ENCODE results near the gene NACC1. TPM values are rescaled to one million over a fixed set of nuclear protein-coding genes. Genes with fewer than 3 reads are reported as not detected.

NACC1 gene
- total and polyA plus RNA-seq, 2 donors (not counting 3 experiments of a cell fraction or from before 2014, with no cell fraction given) = 97.6 to 120 TPM

DNA sequence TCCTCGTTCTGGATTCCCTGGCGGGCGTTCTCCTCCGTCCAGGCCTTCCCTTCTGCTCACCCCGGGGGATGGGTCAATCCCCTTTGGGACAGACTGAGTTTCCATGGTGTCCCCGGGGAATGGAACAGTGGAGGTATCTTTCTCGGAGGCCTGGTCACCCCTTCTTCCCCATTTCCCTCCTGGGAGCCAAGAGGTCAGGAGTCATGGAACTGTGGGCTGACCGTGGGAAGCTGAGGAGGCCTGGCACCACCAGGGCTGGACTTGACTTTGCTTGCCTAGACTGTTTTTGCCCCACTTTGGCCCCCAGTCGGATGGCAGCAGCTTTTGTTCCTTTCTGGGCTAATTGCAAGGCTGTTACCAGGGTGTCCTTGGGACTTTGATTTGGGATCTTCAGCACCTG lies 2.0 kb downstream of the NACC1 start:
- Histone ChIP-seq H3K9ac (replicated peaks; ENCODE audit: extremely low read depth, insufficient read depth, low read length) (no peak overlapping the region), H3K79me2 (ENCODE audit: control insufficient read depth, insufficient read depth, low read length) (peaks cover 80% of the 10 kb centered on the region), H3K9me1 (replicated peaks; ENCODE audit: control insufficient read depth, extremely low read depth, insufficient read depth, low read length) (no peaks in the 10 kb centered on the region), H3K4me1 (ENCODE audit: control insufficient read depth, extremely low read depth, insufficient read depth, low read length) (peaks cover 13% of the 10 kb centered on the region), H3K9me3 (replicated peaks; ENCODE audit: control insufficient read depth, insufficient read depth, low read length) (no peaks in the 10 kb centered on the region), H2AFZ (ENCODE audit: low read depth, low read length) (no peak overlapping the region), H3K36me3 (ENCODE audit: control insufficient read depth in 2 of 2, extremely low read depth in 1 of 2, insufficient read depth in 2 of 2, low read length in 2 of 2) (peaks cover 0 to 7% of the 10 kb centered on the region in 2 experiments), H3K27me3 (ENCODE audit: control insufficient read depth in 2 of 2, insufficient read depth in 2 of 2, low read length in 2 of 2) (no peaks in the 10 kb centered on the region), H3K27ac (ENCODE audit: insufficient read depth, low read depth, low read length) (no peak overlapping the region), H3K4me2 (ENCODE audit: insufficient read depth, low read length) (no peak overlapping the region), H4K20me1 (replicated peaks; ENCODE audit: control insufficient read depth, extremely low read depth, insufficient read depth, low read length) (no peaks in the 10 kb centered on the region), H3K4me3 (replicated peaks in 1 of 3; ENCODE audit: insufficient read depth in 1 of 3, low read depth in 1 of 3, low read length in 3 of 3) (no peak overlapping the region)
- ChIA-PET CTCF (interaction anchor here (0.9 to 2.1 kb wide), 6 partner anchors 8 to 143 kb away, joined by 3 to 7 read pairs (median 4); partner anchors contain the start of genes IER2 and STX10), POLR2A (no interaction called here)
- no peak for DNase-seq (ENCODE audit: low read depth, low spot score)
- no peak for FAIRE-seq
- BruUV-seq (replicated peaks) = no TSS peak
- no peak for TF ChIP-seq MYC (IDR thresholded peaks at IDR 0.05; ENCODE audit: low read depth, low read length)
- dilution Hi-C loops (cut with MboI; ENCODE audit: extremely low pct_ligation_motif_present, low sequenced_read_pairs) = no loop called here
- intact Hi-C loops (cut with micrococcal nuclease) = no loop called here

DNA sequence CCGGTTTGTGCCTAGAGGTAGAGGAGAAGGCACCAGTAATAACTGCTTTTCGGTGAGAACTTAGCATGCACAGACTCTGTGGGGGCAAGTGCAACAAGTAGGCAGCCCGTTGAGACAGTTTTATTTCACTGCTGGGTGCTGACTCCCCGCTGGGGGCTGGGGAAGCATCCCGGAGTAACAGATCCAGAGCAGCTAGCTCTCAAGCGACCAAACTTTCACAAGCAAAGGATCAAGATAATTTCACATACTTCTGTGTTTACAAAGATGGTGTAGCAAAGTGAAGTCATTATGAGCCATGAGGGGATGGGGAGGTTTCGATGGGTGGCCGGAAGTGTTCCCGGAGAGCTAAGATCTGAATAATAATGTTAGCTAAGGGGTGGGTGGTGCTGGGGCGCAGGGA lies 2.8 kb downstream of the NACC1 start:
- ChIA-PET POLR2A (interaction anchor here (0.6 kb wide), 1 partner anchor 40 kb away, joined by 3 read pairs; no protein-coding TSS in a partner anchor), CTCF (interaction anchor here (1.5 to 2.1 kb wide), 2 partner anchors 12 to 30 kb away, joined by 4 to 7 read pairs; partner anchors contain the start of genes IER2 and STX10)
- Histone ChIP-seq H4K20me1 (replicated peaks; ENCODE audit: control insufficient read depth, extremely low read depth, insufficient read depth, low read length) (no peaks in the 10 kb centered on the region), H3K27me3 (ENCODE audit: control insufficient read depth in 2 of 2, insufficient read depth in 2 of 2, low read length in 2 of 2) (no peaks in the 10 kb centered on the region), H3K9me3 (replicated peaks; ENCODE audit: control insufficient read depth, insufficient read depth, low read length) (no peaks in the 10 kb centered on the region), H3K9ac (replicated peaks; ENCODE audit: extremely low read depth, insufficient read depth, low read length) (no peak overlapping the region), H3K9me1 (replicated peaks; ENCODE audit: control insufficient read depth, extremely low read depth, insufficient read depth, low read length) (no peaks in the 10 kb centered on the region), H3K4me3 (replicated peaks in 1 of 3; ENCODE audit: insufficient read depth in 1 of 3, low read depth in 1 of 3, low read length in 3 of 3) (no peak overlapping the region), H3K27ac (ENCODE audit: insufficient read depth, low read depth, low read length) (no peak overlapping the region), H3K4me1 (ENCODE audit: control insufficient read depth, extremely low read depth, insufficient read depth, low read length) (peaks cover 9% of the 10 kb centered on the region), H3K36me3 (ENCODE audit: control insufficient read depth in 2 of 2, extremely low read depth in 1 of 2, insufficient read depth in 2 of 2, low read length in 2 of 2) (peaks cover 0 to 7% of the 10 kb centered on the region in 2 experiments), H3K4me2 (ENCODE audit: insufficient read depth, low read length) (no peak overlapping the region), H2AFZ (ENCODE audit: low read depth, low read length) (no peak overlapping the region), H3K79me2 (ENCODE audit: control insufficient read depth, insufficient read depth, low read length) (peaks cover 76% of the 10 kb centered on the region)
- intact Hi-C loops (cut with micrococcal nuclease) = no loop called here
- no TSS peak for BruUV-seq (replicated peaks)
- TF ChIP-seq POLR2A (IDR thresholded peaks at IDR 0.05; ENCODE audit: low read depth, low read length) (no peak), FOS (IDR thresholded peaks at IDR 0.05; ENCODE audit: borderline replicate concordance, insufficient read depth, low read length) (no peak), MAX (IDR thresholded peaks at IDR 0.05; ENCODE audit: insufficient read depth, insufficient read length) (no peak), MYC (IDR thresholded peaks at IDR 0.05; ENCODE audit: low read depth, low read length) (no peak), JUN (IDR thresholded peaks at IDR 0.05; ENCODE audit: borderline replicate concordance, insufficient read depth, insufficient read length, low read depth) (no peak), EZH2 (IDR thresholded peaks at IDR 0.05; ENCODE audit: borderline replicate concordance, low read depth, low read length, severe bottlenecking) (no peak), POLR2AphosphoS5 (IDR thresholded peaks at IDR 0.05; ENCODE audit: insufficient read depth, low read depth, low read length) (no peak), GATA2 (IDR thresholded peaks at IDR 0.05; ENCODE audit: insufficient read depth, insufficient read length, low read depth, low read length) (no peak), CTCF (IDR thresholded peaks at IDR 0.05; ENCODE audit: extremely low read depth in 1 of 2, insufficient read depth in 1 of 2, low read depth in 1 of 2, low read length in 2 of 2) (no peak)
- no peak for DNase-seq (ENCODE audit: low read depth, low spot score)
- no peak for FAIRE-seq
- dilution Hi-C loops (cut with MboI; ENCODE audit: extremely low pct_ligation_motif_present, low sequenced_read_pairs) = no loop called here
